ENCODE results near the gene MYOM1.
"Not testable (repeated sequence)": the region's sequence is repeated elsewhere in the genome, so short reads cannot be mapped to it uniquely, and the experiment has no call there.

MYOM1 gene

DNA sequence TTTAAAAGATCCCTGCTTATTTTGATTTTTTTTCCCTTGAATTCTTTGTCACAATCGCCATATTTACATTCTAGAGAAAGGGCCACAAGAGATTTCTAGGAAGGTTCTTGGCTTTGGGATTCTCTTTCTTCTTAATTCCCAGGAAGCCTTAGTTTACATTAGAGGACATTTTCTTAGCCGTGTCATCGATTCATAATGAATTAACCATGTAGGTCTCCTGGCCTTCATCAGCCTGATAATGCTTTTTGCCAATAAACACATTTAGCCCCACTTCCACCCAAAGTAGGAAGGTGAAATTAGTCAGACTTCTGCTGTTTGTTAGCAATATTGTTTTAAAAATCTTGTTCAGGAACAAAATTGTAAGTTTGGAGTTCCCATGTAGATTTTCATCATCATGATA is 135.6 kb downstream of the MYOM1 start:
- TF ChIP-seq, protein P1, sequence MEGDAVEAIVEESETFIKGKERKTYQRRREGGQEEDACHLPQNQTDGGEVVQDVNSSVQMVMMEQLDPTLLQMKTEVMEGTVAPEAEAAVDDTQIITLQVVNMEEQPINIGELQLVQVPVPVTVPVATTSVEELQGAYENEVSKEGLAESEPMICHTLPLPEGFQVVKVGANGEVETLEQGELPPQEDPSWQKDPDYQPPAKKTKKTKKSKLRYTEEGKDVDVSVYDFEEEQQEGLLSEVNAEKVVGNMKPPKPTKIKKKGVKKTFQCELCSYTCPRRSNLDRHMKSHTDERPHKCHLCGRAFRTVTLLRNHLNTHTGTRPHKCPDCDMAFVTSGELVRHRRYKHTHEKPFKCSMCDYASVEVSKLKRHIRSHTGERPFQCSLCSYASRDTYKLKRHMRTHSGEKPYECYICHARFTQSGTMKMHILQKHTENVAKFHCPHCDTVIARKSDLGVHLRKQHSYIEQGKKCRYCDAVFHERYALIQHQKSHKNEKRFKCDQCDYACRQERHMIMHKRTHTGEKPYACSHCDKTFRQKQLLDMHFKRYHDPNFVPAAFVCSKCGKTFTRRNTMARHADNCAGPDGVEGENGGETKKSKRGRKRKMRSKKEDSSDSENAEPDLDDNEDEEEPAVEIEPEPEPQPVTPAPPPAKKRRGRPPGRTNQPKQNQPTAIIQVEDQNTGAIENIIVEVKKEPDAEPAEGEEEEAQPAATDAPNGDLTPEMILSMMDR (conservative IDR thresholded peaks at IDR 0.05) = no peak
- H3K27ac ChIP-seq = no peak overlapping the region

DNA sequence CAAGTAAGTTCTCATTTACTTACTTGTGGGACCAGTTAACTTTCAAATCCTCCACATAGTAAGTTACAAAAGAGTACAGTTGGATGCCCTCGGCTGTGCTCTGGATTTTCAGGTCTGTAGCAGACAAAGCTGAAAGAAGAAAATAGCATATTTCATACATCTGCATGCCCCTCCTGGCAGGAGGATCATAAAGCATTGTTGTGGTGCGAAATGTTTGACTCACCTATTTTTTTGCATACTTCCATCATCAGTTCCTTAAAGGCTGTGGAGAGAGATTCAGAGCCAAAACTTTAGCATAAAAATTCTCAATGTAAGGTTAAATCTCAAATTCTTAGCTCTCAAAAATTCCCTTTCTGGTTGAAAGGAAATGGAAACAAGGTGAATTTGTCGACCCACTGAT is 136.0 kb downstream of the MYOM1 start:
- H3K27ac ChIP-seq = no peak overlapping the region
- TF ChIP-seq, protein P1 (conservative IDR thresholded peaks at IDR 0.05) = no peak

DNA sequence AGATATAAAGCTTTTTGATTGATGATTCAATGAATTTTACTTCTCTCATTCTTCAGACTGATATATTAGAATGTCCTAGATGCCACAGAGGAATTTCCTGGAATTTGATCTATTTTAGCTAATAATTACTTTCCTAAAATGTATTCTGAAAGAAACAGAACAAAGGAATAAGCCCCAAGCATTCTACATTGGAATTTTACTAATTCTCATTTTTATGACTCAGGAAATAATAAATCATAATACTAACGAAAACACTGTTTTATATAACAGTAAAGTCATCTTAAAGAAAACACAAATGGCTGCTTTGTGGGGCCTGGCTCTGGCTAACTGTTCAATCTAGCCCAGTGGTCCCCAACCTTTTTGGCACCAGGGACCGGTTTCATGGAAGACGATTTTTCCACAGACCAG is 138.2 kb downstream of the MYOM1 start:
- H3K27ac ChIP-seq = no peak overlapping the region

DNA sequence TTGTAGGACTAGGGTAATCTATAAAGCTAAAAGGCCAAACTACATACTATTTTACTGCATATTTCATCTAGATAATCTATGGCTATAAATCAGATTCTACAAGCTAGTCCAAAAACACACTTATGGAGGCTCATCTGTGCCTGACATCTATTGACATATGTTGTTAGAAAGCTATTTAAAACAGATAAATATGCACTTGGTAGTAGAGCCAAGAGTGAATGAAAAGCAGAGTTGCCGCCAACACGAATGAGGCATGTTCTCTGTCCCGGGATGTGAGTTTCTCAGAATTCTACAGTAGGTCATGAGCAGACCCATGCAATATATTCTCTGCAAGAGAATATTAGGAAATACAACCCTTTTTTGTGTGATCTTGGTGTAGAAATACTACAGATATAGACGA is 140.1 kb downstream of the MYOM1 start:
- peak overlapping the region; percentile 41 for H3K27ac ChIP-seq
- TF ChIP-seq, protein P1 (conservative IDR thresholded peaks at IDR 0.05) = no peak

More for the DNA sequence above, 138.2 kb downstream of the MYOM1 start:
- TF ChIP-seq, protein P1 (conservative IDR thresholded peaks at IDR 0.05) = no peak

DNA sequence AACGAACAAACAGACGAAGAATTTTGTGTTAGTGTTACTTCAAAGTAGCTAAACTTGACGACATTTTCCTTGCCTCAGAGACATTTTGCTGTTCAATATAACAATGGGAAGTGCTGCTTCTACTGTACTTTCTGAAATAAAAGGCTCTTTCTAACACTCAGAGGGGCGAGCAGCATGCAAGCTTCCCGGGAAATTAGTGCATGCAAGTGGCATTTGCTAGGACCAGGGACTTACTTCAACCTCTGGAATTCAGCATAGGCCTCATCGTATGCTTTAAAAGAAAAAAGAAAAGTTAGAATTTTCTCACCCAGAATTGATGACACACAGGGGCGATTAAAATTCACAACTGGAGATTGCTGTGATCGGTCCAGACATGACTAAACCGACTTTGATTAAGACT is 144.3 kb downstream of the MYOM1 start:
- TF ChIP-seq, protein P1 (conservative IDR thresholded peaks at IDR 0.05) = no peak
- peak overlapping the region; percentile 74 for H3K27ac ChIP-seq

DNA sequence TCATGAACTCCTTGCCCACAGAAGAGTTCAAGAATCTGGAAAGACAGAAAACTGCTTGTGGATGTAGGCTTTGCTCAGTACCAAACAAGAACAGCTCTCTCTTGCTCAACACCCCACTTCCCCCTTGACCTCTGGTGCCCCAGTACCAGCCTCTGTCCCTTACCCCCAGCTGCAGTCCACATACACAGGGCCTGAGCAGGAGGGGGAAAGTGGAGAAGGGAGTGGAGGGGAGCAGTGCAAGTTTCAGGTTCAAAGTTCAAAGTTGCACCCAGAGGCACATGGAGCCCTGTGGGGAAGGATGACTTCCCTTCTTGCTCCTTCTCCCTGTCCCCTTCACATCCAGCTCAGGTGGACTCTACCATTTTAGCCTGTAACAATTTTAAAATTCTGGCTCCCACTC is 145.7 kb downstream of the MYOM1 start:
- no peak overlapping the region for H3K27ac ChIP-seq
- TF ChIP-seq, protein P1 (conservative IDR thresholded peaks at IDR 0.05) = no peak

DNA sequence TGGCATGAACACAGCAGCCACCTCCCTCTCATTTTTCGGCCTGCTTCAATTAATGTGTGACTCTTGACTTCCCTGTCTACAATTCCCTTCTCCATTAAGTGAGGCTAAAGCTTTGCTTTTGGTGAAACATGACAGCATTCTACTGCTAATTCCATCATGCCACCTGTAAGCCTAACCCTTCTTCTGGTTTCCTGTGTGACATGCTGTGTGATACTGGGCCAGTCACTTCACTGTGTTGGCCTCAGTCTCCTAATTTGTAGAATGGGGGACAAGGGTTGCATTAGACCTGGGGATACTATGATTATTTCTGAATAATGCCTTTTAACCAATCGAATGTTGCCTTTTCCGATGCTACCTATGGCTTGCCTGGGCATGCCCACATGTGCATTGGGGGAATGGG is 146.4 kb downstream of the MYOM1 start:
- H3K27ac ChIP-seq = not testable (repeated sequence)

DNA sequence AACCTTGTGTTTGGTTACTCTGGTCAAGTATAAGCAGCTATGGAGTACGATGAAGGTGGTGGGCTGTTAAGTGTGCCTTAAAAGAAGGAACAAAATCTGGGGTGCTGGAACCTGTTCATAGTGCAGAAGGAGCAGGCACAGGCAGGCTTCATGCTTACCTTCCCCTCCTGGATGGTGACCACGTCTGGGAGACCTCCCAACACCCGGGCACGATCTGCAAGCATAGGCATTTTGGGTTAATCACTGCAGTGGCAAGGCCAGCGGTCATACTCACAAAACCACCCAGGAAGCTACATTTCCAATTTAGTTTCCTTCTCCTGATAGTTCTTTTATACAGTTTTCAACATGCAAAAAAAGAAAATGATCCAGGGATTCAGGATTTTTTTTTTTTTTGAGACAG is 148.1 kb downstream of the MYOM1 start:
- H3K27ac ChIP-seq = no peak overlapping the region
- TF ChIP-seq, protein P1 (conservative IDR thresholded peaks at IDR 0.05) = no peak
